Thoracic aorta (tissue), 2 donors: ENCODE results near the gene ST3GAL6. TPM values are rescaled to one million over a fixed set of nuclear protein-coding genes. Genes with fewer than 3 reads are reported as not detected.

Experiments used
- ATAC-seq: fragments of 150-250 bp; one replicate; pipeline ENCODE4 v1.8.0; 2017; ENCODE audit warnings: low read depth; ENCODE audit not compliant: insufficient number of reproducible peaks, low FRiP score
- DNase-seq: peaks from one replicate; pipeline ENCODE4 v3.0.0-alpha.2; 2020; ENCODE audit warnings: low spot score
- H3K27ac ChIP-seq, 2 donors: fragments of 200-600 bp; sonication (generic); 1 replicate in 1 of 2; 2 replicates in 1 of 2; pipeline ENCODE4 v1.5.1; 2016; ENCODE audit warnings: mild to moderate bottlenecking in 2 of 2, moderate library complexity in 2 of 2
- H3K27me3 ChIP-seq: fragments of 200-600 bp; sonication (generic); replicated peaks from 2 replicates; pipeline ENCODE4 v1.6.0; 2016; ENCODE audit warnings: mild to moderate bottlenecking; ENCODE audit not compliant: insufficient read depth
- H3K36me3 ChIP-seq: fragments of 200-600 bp; sonication (generic); one replicate; pipeline ENCODE4 v1.5.1; 2016
- H3K4me1 ChIP-seq, 2 donors: fragments of 200-600 bp; sonication (generic); 1 replicate in 1 of 2; 2 replicates in 1 of 2; pipeline versions ENCODE4 v1.5.1 to v1.6.0; 2016; ENCODE audit warnings: low read depth in 2 of 2, mild to moderate bottlenecking in 1 of 2; ENCODE audit not compliant: control insufficient read depth in 1 of 2
- H3K4me3 ChIP-seq: fragments of 200-600 bp; sonication (generic); 2 replicates; pipeline ENCODE4 v1.5.1; 2016; ENCODE audit warnings: mild to moderate bottlenecking
- H3K9me3 ChIP-seq: fragments of 200-600 bp; sonication (generic); 2 replicates; pipeline ENCODE4 v1.5.1; 2016
- CTCF ChIP-seq: fragments of 200-600 bp; sonication (generic); IDR thresholded peaks from one replicate; pipeline ENCODE4 v1.5.1; 2019; ENCODE audit warnings: antibody characterized with exemption
- total RNA-seq, 2 donors: library from RNA; depleted of rRNA; stranded (reverse); fragments of >200 nt; gene quantifications; one replicate each; pipeline versions ENCODE4 v1.1.0 to v1.2.3, GENCODE V29; 2016

The ST3GAL6 gene
- total RNA-seq, 2 donors from 2014 or later = 12.0 to 16.9 TPM

GRCh38 chr3:98743071-98743470, 20.1 kb upstream of the ST3GAL6 start:
- Histone ChIP-seq H3K4me1 (peaks cover 6 to 8% of the 10 kb centered on the region in 2 donors), H3K27ac (no peak overlapping the region), H3K36me3 (no peaks in the 10 kb centered on the region), H3K9me3 (no peaks in the 10 kb centered on the region), H3K4me3 (no peak overlapping the region), H3K27me3 (no peaks in the 10 kb centered on the region)
- ATAC-seq (no peak), DNase-seq (no peak)
- TF ChIP-seq CTCF = no peak

- Histone ChIP-seq H3K27me3 (no peaks in the 10 kb centered on the region), H3K36me3 (no peaks in the 10 kb centered on the region), H3K9me3 (no peaks in the 10 kb centered on the region), H3K27ac (no peak overlapping the region), H3K4me3 (no peak overlapping the region), H3K4me1 (peaks cover 5 to 6% of the 10 kb centered on the region in 2 donors)
- no peak for TF ChIP-seq CTCF
- ATAC-seq (no peak), DNase-seq (no peak)
These were observed 18.9 kb upstream of the ST3GAL6 start for GRCh38 chr3:98744283-98744682.

- TF ChIP-seq CTCF = no peak
- Histone ChIP-seq H3K36me3 (no peaks in the 10 kb centered on the region), H3K27ac (no peak overlapping the region), H3K27me3 (no peaks in the 10 kb centered on the region), H3K4me1 (peaks cover 0 to 3% of the 10 kb centered on the region in 2 donors), H3K4me3 (no peak overlapping the region), H3K9me3 (no peaks in the 10 kb centered on the region)
- ATAC-seq = no peak
- DNase-seq = no peak
These were observed 17.4 kb upstream of the ST3GAL6 start for GRCh38 chr3:98745718-98746117.

GRCh38 chr3:98746122-98746521, 17.0 kb upstream of the ST3GAL6 start:
- no peaks in the 10 kb centered on the region for H3K27me3 ChIP-seq
- peaks cover 0 to 3% of the 10 kb centered on the region in 2 donors for H3K4me1 ChIP-seq
- ATAC-seq (no peak), DNase-seq (no peak)
- H3K27ac ChIP-seq = no peak overlapping the region
- H3K4me3 ChIP-seq = no peak overlapping the region
- H3K9me3 ChIP-seq = no peaks in the 10 kb centered on the region
- TF ChIP-seq CTCF = no peak
- no peaks in the 10 kb centered on the region for H3K36me3 ChIP-seq

- no peak for ATAC-seq
- H3K27ac ChIP-seq = no peak overlapping the region
These were observed 16.3 kb upstream of the ST3GAL6 start for GRCh38 chr3:98746882-98747281.

More at GRCh38 chr3:98746882-98747281, 16.3 kb upstream of the ST3GAL6 start:
- Histone ChIP-seq H3K9me3 (no peaks in the 10 kb centered on the region), H3K4me1 (peaks cover 0 to 3% of the 10 kb centered on the region in 2 donors), H3K4me3 (no peak overlapping the region), H3K36me3 (no peaks in the 10 kb centered on the region), H3K27me3 (no peaks in the 10 kb centered on the region)
- DNase-seq = no peak
- no peak for TF ChIP-seq CTCF
